Activated CD4-positive, alpha-beta T cell treated with anti-CD3 and anti-CD28 coated beads, Interleukin-2, Interleukin-4, amounts not matched to agents 100 ng/mL and 50 ng/mL, durations not matched to agents 16 hours and 8 hours (primary cell): ENCODE measurements around the gene TCEAL8.

Experiments
- DNase-seq: peaks from one replicate; pipeline ENCODE4 v3.0.0-alpha.2; 2020; ENCODE audit warnings: low spot score

Gene TCEAL8

GRCh38 chrX:103214870-103215424 lies 40.0 kb downstream of the TCEAL8 start, which contains the start of gene BEX4:
Gene BEX4 (plus strand): TSS chrX:103215108. CDS start chrX:103216154, 1,046 bp downstream.
- peak; percentile 64 for DNase-seq

- DNase-seq = no peak
Measured at GRCh38 chrX:103212749-103213457, 42.1 kb downstream of the TCEAL8 start.

GRCh38 chrX:103211012-103211715 lies 43.8 kb downstream of the TCEAL8 start:
- peak; percentile 45 for DNase-seq

GRCh38 chrX:103210056-103210455 lies 44.9 kb downstream of the TCEAL8 start:
- no peak for DNase-seq
